H1 (cell line): ENCODE data around the gene TMEM41A.

Experiments
- EP300 ChIP-seq, 2 experiments: IDR thresholded peaks; 1 replicate in 1 of 2; 2 replicates in 1 of 2; pipeline ENCODE4 v1.6.1; 2011 to 2012; ENCODE audit warnings: low read depth in 2 of 2, low read length in 2 of 2, mild to moderate bottlenecking in 2 of 2, borderline replicate concordance in 1 of 2, inconsistent platforms in 1 of 2, moderate library complexity in 1 of 2
- HDAC6 ChIP-seq: IDR thresholded peaks from one replicate; pipeline ENCODE4 v1.7.1; 2012; ENCODE audit warnings: low read depth, mild to moderate bottlenecking, inconsistent platforms, low read length, moderate library complexity
- POLR2AphosphoS5 ChIP-seq: IDR thresholded peaks from 2 replicates; pipeline ENCODE4 v1.6.1; 2011; ENCODE audit warnings: low read depth, low read length
- TF ChIP-seq, protein P1 (sequence below): IDR thresholded peaks from 2 replicates; pipeline ENCODE4 v1.6.1; 2011; ENCODE audit warnings: low read length, improper control_type of control experiment
- TF ChIP-seq, protein P2 (sequence below), 3 experiments: IDR thresholded peaks; 1 replicate in 2 of 3; 2 replicates in 1 of 3; pipeline versions ENCODE4 v1.5.1 to v1.6.1; 2011; ENCODE audit warnings: low read length in 3 of 3, mild to moderate bottlenecking in 3 of 3, inconsistent platforms in 2 of 3, low read depth in 1 of 3, moderate library complexity in 1 of 3; ENCODE audit not compliant: insufficient read depth in 1 of 3; ENCODE audit errors: control extremely low read depth in 1 of 3

DNA sequence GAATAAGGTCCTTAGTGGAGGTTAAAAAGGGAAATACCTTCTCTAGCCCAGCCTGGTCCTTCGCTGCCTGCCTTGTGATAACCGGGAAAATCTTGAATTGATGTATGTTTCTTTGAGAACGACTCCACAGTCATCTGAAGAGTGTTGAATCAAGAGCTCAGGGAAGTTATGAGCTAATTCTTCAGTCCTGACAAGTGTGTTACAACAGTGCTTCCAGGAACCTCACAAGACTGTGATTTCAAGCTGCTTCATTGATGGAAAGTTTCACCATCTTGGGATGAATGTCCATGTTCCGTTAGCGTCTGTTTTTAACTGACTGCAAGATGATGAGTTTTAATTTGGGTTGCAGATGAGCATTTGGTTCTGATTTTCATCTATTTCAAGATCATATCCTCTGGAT lies 12.4 kb downstream of the TMEM41A start:
- TF ChIP-seq EP300 (IDR thresholded peaks at IDR 0.05; ENCODE audit: borderline replicate concordance in 1 of 2, low read depth in 2 of 2, low read length in 2 of 2), result no peak
- TF ChIP-seq, protein P1, sequence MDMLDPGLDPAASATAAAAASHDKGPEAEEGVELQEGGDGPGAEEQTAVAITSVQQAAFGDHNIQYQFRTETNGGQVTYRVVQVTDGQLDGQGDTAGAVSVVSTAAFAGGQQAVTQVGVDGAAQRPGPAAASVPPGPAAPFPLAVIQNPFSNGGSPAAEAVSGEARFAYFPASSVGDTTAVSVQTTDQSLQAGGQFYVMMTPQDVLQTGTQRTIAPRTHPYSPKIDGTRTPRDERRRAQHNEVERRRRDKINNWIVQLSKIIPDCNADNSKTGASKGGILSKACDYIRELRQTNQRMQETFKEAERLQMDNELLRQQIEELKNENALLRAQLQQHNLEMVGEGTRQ, result no peak
- TF ChIP-seq, protein P2, sequence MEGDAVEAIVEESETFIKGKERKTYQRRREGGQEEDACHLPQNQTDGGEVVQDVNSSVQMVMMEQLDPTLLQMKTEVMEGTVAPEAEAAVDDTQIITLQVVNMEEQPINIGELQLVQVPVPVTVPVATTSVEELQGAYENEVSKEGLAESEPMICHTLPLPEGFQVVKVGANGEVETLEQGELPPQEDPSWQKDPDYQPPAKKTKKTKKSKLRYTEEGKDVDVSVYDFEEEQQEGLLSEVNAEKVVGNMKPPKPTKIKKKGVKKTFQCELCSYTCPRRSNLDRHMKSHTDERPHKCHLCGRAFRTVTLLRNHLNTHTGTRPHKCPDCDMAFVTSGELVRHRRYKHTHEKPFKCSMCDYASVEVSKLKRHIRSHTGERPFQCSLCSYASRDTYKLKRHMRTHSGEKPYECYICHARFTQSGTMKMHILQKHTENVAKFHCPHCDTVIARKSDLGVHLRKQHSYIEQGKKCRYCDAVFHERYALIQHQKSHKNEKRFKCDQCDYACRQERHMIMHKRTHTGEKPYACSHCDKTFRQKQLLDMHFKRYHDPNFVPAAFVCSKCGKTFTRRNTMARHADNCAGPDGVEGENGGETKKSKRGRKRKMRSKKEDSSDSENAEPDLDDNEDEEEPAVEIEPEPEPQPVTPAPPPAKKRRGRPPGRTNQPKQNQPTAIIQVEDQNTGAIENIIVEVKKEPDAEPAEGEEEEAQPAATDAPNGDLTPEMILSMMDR (IDR thresholded peaks at IDR 0.05; ENCODE audit: control extremely low read depth in 1 of 3, insufficient read depth in 1 of 3, low read depth in 1 of 3, low read length in 3 of 3), result no peak
- no peak for TF ChIP-seq POLR2AphosphoS5
- no peak for TF ChIP-seq HDAC6
